ENCODE measurements around the gene ABAT. TPM values are rescaled to one million over a fixed set of nuclear protein-coding genes. Genes with fewer than 3 reads are reported as not detected.
"Not testable (repeated sequence)": the region's sequence is repeated elsewhere in the genome, so short reads cannot be mapped to it uniquely, and the experiment has no call there.

The ABAT gene
- total and polyA plus RNA-seq, 5 donors: 10.9 to 42.4 (median 16.8) TPM

DNA sequence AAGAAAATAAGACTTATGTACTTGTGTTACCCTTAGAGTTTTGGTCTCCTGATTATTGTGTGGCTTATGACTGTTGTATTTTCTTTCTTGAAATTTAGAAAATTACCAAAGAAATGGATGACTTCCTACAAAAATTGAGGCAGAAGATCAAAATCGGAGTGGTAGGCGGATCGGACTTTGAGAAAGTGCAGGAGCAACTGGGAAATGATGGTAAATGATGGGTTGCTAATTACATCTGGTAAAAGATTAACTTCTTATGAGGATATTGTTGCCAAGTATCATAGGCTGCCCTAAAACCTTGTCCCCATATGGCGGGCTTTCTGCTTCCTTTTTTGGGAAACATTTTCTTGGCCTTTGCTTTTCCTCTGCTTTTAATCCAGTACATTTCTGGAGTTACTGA is 127.3 kb downstream of the ABAT start:
- peaks cover 4% of the 10 kb centered on the region for H3K4me1 ChIP-seq (ENCODE audit: control insufficient read depth, insufficient read depth, low read length)
- intact Hi-C loops (cut with DNase I): no loop called here
- no peak overlapping the region for H3K27ac ChIP-seq (ENCODE audit: low read length)
- H3K27me3 ChIP-seq (ENCODE audit: control insufficient read depth, insufficient read depth): no peaks in the 10 kb centered on the region
- no peak for DNase-seq
- ATAC-seq: no peak
- WGBS: 92% methylated on average over 4 of the region's 4 CpGs
- no peaks in the 10 kb centered on the region for H3K9me3 ChIP-seq (ENCODE audit: control insufficient read depth, low read length)
- no peak overlapping the region for H3K4me3 ChIP-seq (ENCODE audit: low read length)

DNA sequence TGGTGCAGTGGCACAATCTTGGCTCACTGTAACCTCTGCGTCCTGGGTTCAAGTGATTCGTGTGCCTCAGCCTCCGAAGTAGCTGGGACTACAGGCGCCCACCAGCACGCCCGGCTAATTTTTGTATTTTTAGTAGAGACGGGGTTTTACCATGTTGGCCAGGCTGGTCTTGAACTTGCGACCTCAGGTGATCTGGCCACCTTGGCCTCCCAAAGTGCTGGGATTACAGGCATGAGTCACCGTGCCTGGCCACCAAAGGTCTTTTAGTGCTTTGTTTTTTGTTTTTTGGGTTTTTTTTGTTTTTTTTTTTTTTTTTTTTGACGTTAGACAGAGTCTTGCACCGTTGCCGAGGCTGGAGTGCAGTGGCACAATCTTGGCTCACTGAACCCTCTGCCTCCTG is 129.3 kb downstream of the ABAT start:
- H3K27ac ChIP-seq (ENCODE audit: low read length); H3K27me3 ChIP-seq (ENCODE audit: control insufficient read depth, insufficient read depth); ATAC-seq; DNase-seq; H3K9me3 ChIP-seq (ENCODE audit: control insufficient read depth, low read length); intact Hi-C loops (cut with DNase I); H3K4me3 ChIP-seq (ENCODE audit: low read length); H3K4me1 ChIP-seq (ENCODE audit: control insufficient read depth, insufficient read depth, low read length): not testable (repeated sequence)
- WGBS: 95% methylated on average over 12 of the region's 12 CpGs

DNA sequence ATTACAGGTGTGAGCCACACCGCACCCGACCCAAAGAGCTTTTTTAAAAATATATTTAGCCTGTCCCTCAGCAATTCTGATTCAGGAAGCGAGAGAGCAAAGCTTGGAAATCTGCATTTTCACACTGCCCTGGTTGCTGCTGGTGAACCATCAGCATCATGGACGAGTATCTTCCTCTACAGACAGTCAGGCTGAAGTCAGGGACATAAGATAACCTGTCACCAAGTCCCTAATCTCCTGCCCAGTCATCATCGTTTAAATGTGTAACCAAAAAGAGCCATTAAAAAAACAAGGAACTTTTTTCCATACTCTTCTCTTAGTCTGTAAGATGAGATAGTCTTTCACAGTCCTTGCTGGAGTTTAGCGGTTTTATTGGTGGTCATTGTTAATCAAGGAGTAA is 129.9 kb downstream of the ABAT start:
- no peak overlapping the region for H3K27ac ChIP-seq (ENCODE audit: low read length)
- H3K27me3 ChIP-seq (ENCODE audit: control insufficient read depth, insufficient read depth): no peaks in the 10 kb centered on the region
- H3K9me3 ChIP-seq (ENCODE audit: control insufficient read depth, low read length): no peaks in the 10 kb centered on the region
- H3K4me1 ChIP-seq (ENCODE audit: control insufficient read depth, insufficient read depth, low read length): no peaks in the 10 kb centered on the region
- WGBS: 81% methylated on average over 6 of the region's 6 CpGs
- ATAC-seq (no peak), DNase-seq (no peak)
- intact Hi-C loops (cut with DNase I): no loop called here
- H3K4me3 ChIP-seq (ENCODE audit: low read length): no peak overlapping the region

DNA sequence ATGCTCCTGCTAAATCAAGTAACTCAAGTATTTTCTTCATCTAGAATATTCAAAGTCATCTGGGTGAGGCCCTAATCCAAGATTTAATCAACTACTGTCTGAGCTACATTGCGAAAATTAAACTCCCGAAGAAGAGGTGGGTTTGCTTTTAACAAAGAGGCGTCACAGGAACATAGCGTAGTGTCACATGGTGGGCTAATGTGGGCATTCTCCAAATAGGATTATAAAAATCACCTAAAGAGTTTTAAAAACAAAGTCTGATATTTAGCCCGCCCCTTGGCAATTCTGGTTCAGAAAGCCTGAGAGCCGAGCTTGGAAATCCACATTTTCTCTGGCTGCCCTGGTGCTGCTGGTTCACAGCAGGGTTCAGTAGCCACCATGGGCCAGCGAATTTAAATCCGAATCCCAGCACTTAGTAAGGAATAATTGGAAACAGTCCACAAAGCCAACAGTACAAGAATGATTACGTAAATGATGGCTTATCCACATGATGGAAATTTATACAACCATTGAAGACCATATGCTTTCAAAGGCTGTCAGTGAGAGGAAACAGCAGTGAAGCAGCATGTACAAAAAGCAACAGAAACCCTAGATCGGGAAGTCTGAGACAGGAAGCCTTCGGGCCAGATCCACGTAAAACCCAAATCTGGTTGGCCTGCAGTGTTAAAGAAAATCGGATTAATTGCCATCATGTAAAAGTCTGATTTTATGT is 132.0 kb downstream of the ABAT start:
- no peaks in the 10 kb centered on the region for H3K4me1 ChIP-seq (ENCODE audit: control insufficient read depth, insufficient read depth, low read length)
- ATAC-seq (no peak), DNase-seq (no peak)
- H3K27me3 ChIP-seq (ENCODE audit: control insufficient read depth, insufficient read depth): no peaks in the 10 kb centered on the region
- no peak overlapping the region for H3K4me3 ChIP-seq (ENCODE audit: low read length)
- H3K9me3 ChIP-seq (ENCODE audit: control insufficient read depth, low read length): no peaks in the 10 kb centered on the region
- intact Hi-C loops (cut with DNase I): no loop called here
- WGBS: 92% methylated on average over 13 of the region's 13 CpGs
- H3K27ac ChIP-seq (ENCODE audit: low read length): no peak overlapping the region

DNA sequence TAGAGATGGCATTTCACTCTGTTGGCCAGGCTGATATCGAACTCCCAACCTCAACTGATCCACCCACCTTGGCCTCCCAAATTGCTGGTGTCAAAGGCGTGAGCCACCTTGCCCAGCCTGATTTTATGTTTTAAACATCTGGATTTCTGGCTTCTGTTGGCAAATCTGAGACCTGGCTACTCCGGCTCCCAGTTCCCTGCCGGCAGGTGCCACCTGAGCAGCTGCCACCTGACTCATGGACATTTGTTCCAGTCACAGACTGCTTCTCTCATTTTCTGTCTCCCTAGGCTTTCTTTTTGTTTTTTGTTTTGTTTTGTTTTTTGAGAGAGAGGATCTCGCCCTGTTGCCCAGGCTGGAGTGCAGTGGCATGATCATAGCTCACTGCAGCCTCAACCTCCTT is 132.8 kb downstream of the ABAT start:
- Histone ChIP-seq H3K27me3 (ENCODE audit: control insufficient read depth, insufficient read depth) (no peaks in the 10 kb centered on the region), H3K4me1 (ENCODE audit: control insufficient read depth, insufficient read depth, low read length) (no peaks in the 10 kb centered on the region), H3K27ac (ENCODE audit: low read length) (no peak overlapping the region), H3K9me3 (ENCODE audit: control insufficient read depth, low read length) (no peaks in the 10 kb centered on the region), H3K4me3 (ENCODE audit: low read length) (no peak overlapping the region)
- ATAC-seq (no peak), DNase-seq (no peak)
- WGBS: 95% methylated on average over 5 of the region's 5 CpGs
- intact Hi-C loops (cut with DNase I): no loop called here

DNA sequence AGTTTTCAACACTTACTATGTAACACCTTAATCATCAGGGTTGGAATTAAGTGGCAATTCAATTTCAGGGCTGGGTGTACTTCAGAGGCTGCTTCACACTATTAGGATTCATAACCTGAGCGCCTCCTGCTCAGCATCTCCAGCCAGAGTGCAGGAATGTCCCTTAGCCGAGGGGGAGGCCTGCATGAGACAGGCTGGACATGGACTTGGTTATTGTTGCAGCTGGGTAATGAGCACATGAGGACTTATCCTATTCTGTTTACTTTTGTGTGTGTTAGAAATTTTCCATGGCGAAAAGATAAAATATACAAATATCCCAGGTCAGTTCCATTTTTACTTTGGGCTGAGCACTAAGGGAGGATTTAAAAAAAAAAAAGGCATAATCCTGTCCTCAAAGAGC is 133.6 kb downstream of the ABAT start:
- ATAC-seq (no peak), DNase-seq (no peak)
- H3K27ac ChIP-seq (ENCODE audit: low read length): no peak overlapping the region
- H3K27me3 ChIP-seq (ENCODE audit: control insufficient read depth, insufficient read depth): no peaks in the 10 kb centered on the region
- 92% methylated on average over 3 of the region's 3 CpGs for WGBS
- intact Hi-C loops (cut with DNase I): no loop called here
- H3K4me3 ChIP-seq (ENCODE audit: low read length): no peak overlapping the region
- no peaks in the 10 kb centered on the region for H3K9me3 ChIP-seq (ENCODE audit: control insufficient read depth, low read length)
- H3K4me1 ChIP-seq (ENCODE audit: control insufficient read depth, insufficient read depth, low read length): no peaks in the 10 kb centered on the region

DNA sequence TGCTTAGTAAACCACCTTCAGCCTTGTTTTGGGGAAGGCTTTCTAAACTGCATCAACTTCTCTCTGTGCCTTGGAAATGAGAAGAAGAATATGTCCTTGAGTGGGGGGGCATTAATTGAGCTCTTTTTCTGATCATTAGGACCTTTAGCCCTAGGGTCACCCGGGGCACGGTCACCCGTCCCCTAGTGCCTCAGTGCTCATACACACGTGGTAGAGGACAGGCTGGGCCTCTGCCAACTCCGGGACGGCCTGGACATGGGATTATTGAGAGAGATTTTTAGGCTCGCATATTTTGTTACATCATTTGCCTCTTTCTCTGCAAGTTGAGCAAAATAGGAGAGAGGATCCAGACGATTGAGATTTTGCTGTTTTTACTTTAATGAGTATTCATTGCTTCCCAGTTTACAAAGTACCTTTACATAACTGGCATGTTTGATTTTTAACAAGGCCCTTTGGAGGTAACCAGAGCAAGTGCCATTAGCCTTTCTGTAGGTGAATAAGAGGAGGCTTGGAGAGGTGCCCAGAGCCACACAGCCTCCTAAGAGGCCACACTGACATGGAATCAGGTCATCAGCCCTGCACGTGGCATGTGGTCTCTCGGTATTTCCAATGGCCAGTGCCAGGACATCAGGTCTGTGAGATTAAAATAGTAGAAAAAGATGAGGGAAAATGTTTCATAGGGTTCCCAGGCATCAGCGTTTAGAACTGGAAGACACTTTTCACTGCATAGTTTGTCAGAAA is 134.4 kb downstream of the ABAT start:
- H3K4me3 ChIP-seq (ENCODE audit: low read length): no peak overlapping the region
- ATAC-seq: peak in 1 of 2 donors; percentile 38
- no peaks in the 10 kb centered on the region for H3K27me3 ChIP-seq (ENCODE audit: control insufficient read depth, insufficient read depth)
- H3K4me1 ChIP-seq (ENCODE audit: control insufficient read depth, insufficient read depth, low read length): no peaks in the 10 kb centered on the region
- H3K9me3 ChIP-seq (ENCODE audit: control insufficient read depth, low read length): no peaks in the 10 kb centered on the region
- no peak for DNase-seq
- no peak overlapping the region for H3K27ac ChIP-seq (ENCODE audit: low read length)
- WGBS: 81% methylated on average over 11 of the region's 11 CpGs
- intact Hi-C loops (cut with DNase I): no loop called here

DNA sequence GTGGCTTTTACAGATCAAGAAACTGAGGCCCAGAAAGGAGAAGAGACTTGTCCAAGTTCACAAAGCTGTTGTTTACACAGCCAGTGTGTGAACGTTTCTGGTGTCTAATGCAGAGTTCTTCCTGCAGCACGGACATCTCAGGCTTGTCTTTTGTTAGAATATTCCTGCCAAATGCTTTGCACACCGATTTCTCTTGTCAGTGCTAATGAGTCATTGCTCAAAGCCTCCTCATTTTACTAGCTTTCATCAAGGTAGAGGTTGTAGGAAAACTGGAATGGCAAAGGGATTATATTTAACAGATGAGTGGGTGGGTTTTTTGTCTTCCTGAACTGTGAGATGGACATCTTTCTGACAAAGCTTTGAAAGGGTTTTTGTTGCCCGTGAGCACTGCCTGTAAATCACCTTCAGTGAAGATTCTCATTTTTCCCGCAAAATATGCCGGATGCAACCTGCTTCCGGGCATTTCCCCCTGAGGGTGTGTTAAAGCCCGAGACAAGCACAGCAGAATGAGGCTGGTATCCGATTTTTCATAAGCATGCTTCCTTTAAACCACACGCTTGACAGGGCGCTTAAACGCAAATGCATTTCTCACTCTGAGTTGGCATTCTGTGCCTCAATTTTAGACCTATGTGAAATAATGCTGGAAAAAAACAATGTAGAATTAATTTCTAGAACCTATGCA is 137.9 kb downstream of the ABAT start:
- intact Hi-C loops (cut with DNase I): no loop called here
- Histone ChIP-seq H3K9me3 (ENCODE audit: control insufficient read depth, low read length) (no peaks in the 10 kb centered on the region), H3K4me3 (ENCODE audit: low read length) (no peak overlapping the region), H3K27ac (ENCODE audit: low read length) (no peak overlapping the region), H3K4me1 (ENCODE audit: control insufficient read depth, insufficient read depth, low read length) (no peaks in the 10 kb centered on the region), H3K27me3 (ENCODE audit: control insufficient read depth, insufficient read depth) (no peaks in the 10 kb centered on the region)
- 88% methylated on average over 12 of the region's 12 CpGs for WGBS
- ATAC-seq: no peak
- no peak for DNase-seq

DNA sequence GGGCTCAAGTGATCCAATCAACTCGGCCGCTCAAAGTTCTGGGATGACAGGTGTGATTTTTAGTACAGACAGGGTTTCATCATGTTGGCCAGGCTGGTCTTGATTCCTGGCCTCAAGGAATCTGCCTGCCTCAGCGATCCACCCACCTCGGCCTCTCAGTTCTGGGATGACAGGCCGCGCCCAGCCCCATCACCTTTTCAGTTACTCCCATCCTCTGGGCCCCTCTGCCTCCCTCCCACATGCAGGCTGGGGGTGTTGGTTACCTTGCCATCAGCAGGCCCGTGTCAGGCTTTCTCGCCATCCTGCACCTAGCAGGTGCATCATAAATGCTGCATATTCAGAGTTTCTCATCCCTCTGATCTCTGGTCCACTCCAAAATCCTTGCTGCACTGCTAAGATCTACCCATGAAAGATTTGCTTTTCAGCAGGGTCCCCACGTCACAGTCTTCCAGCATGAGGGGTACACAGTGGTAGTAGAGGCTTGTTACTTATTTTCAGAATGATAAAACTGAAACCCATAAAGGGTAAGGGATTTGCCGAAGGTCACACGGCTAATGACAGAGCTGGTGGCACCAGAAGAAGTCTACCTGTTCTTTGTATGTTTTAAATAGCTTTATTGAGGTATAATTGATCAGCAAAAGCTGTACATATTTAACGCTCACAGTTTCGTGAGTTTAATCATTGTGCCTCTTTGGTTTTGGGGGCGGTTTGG is 139.8 kb downstream of the ABAT start:
- intact Hi-C loops (cut with DNase I): no loop called here
- H3K27me3 ChIP-seq (ENCODE audit: control insufficient read depth, insufficient read depth): no peaks in the 10 kb centered on the region
- ATAC-seq (no peak), DNase-seq (no peak)
- H3K4me1 ChIP-seq (ENCODE audit: control insufficient read depth, insufficient read depth, low read length): no peaks in the 10 kb centered on the region
- H3K9me3 ChIP-seq (ENCODE audit: control insufficient read depth, low read length): no peaks in the 10 kb centered on the region
- no peak overlapping the region for H3K4me3 ChIP-seq (ENCODE audit: low read length)
- 95% methylated on average over 14 of the region's 14 CpGs for WGBS
- no peak overlapping the region for H3K27ac ChIP-seq (ENCODE audit: low read length)

DNA sequence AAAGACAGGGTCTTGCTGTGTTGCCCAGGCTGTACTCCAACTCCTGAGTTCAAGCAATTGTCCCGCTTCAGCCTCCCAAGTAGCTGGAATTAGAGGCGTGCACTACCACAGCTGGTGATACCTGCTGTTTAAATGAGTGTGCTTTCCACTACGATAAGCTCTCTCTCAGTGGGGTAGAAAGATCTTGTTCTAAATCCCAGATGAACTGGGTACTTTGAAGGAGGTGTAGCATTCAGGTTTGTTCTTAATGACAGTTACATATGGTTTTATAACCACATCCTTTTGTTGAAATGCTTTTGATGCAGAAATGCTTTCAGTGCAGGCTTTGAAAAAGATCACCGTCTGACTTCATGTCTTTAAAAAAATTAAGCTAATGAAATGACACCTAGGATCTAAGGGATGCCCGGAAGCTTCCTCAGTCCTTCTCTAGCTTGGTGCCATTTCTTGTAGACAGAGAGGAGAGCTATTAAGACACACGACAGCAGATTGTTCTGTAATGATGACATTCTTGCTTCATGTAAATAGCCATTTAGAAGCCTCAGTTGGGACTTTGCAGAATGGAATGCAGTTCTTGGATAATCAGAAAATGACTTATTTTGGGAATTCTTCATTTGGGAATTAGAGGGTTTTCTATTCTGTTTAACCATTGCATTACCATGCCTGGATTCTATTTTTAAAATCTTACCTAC is 142.7 kb downstream of the ABAT start:
- WGBS: 73% methylated on average over 6 of the region's 6 CpGs
- ATAC-seq: no peak
- no peaks in the 10 kb centered on the region for H3K4me1 ChIP-seq (ENCODE audit: control insufficient read depth, insufficient read depth, low read length)
- no peaks in the 10 kb centered on the region for H3K9me3 ChIP-seq (ENCODE audit: control insufficient read depth, low read length)
- intact Hi-C loops (cut with DNase I): no loop called here
- H3K27me3 ChIP-seq (ENCODE audit: control insufficient read depth, insufficient read depth): no peaks in the 10 kb centered on the region
- DNase-seq: no peak
- no peak overlapping the region for H3K4me3 ChIP-seq (ENCODE audit: low read length)
- H3K27ac ChIP-seq (ENCODE audit: low read length): no peak overlapping the region
